HepG2 (cell line): ENCODE measurements around the gene L3MBTL4. TPM values are rescaled to one million over a fixed set of nuclear protein-coding genes. Genes with fewer than 3 reads are reported as not detected.
A peak's percentile ranks its signal among the peaks of the same experiment; 100 is the strongest.

Source experiments
- ARID2 ChIP-seq: sonication (generic); formaldehyde crosslinking; IDR thresholded peaks from 2 replicates; pipeline ENCODE4 v1.8.1; 2022; ENCODE audit warnings: mild to moderate bottlenecking, missing genetic modification reagents, borderline replicate concordance
- CBX5 ChIP-seq: sonication (generic); formaldehyde crosslinking; IDR thresholded peaks from 2 replicates; pipeline ENCODE4 v1.4.0; 2020; ENCODE audit warnings: missing genetic modification reagents, borderline replicate concordance
- EZH2 ChIP-seq: conservative IDR thresholded peaks from 2 replicates; pipeline ENCODE4 v1.6.1; 2012; ENCODE audit warnings: mild to moderate bottlenecking, low read depth, low read length, moderate library complexity
- GATAD2A ChIP-seq: IDR thresholded peaks from 2 replicates; pipeline ENCODE4 v1.6.1; 2016
- HNF1A ChIP-seq, 2 experiments: sonication (generic) in 1 of 2; formaldehyde crosslinking in 1 of 2; IDR thresholded peaks; 2 replicates each; pipeline versions ENCODE4 v1.4.0 to v1.6.1; 2016 to 2020; ENCODE audit warnings: borderline replicate concordance in 1 of 2, low read depth in 1 of 2, mild to moderate bottlenecking in 1 of 2, missing genetic modification reagents in 1 of 2
- MTA1 ChIP-seq: sonication (generic); formaldehyde crosslinking; IDR thresholded peaks from 2 replicates; pipeline ENCODE4 v1.4.0; 2020; ENCODE audit warnings: missing genetic modification reagents, mild to moderate bottlenecking, borderline replicate concordance
- REST ChIP-seq, 2 experiments: IDR thresholded peaks; 2 replicates each; pipeline ENCODE4 v1.6.1; 2011 to 2012; ENCODE audit warnings: low read length in 2 of 2, borderline replicate concordance in 1 of 2, low read depth in 1 of 2, mild to moderate bottlenecking in 1 of 2, moderate library complexity in 1 of 2
- SNAPC4 ChIP-seq: sonication (generic); formaldehyde crosslinking; IDR thresholded peaks from 2 replicates; pipeline ENCODE4 v1.4.0; 2020; ENCODE audit warnings: mild to moderate bottlenecking, missing genetic modification reagents
- TGIF2 ChIP-seq: IDR thresholded peaks from 2 replicates; pipeline ENCODE4 v1.6.1; 2016; ENCODE audit warnings: control low read depth, missing compliant biosample characterization
- TSC22D2 ChIP-seq: sonication (generic); formaldehyde crosslinking; IDR thresholded peaks from 2 replicates; pipeline ENCODE4 v1.5.1; 2020; ENCODE audit warnings: missing genetic modification reagents, mild to moderate bottlenecking, borderline replicate concordance
- ZNF138 ChIP-seq: sonication (generic); formaldehyde crosslinking; IDR thresholded peaks from 2 replicates; pipeline ENCODE4 v1.5.0; 2020; ENCODE audit warnings: mild to moderate bottlenecking, low read depth, missing genetic modification reagents
- ZNF513 ChIP-seq: sonication (generic); formaldehyde crosslinking; conservative IDR thresholded peaks from 2 replicates; pipeline ENCODE4 v1.5.0; 2020; ENCODE audit warnings: missing genetic modification reagents
- ZNF577 ChIP-seq: sonication (generic); formaldehyde crosslinking; IDR thresholded peaks from 2 replicates; pipeline ENCODE4 v1.4.0; 2020; ENCODE audit warnings: mild to moderate bottlenecking, low read depth, missing genetic modification reagents, borderline replicate concordance
- polyA plus RNA-seq, 8 experiments: library from polyadenylated mRNA; depleted of rRNA in 3 of 8; stranded (reverse) in 7 of 8; unstranded in 1 of 8; fragments of >200 nt; fragmentation: Illumina TruSeq in 4 of 8; extraction: Trizol in 4 of 8; gene quantifications; 2 replicates each; pipeline versions ENCODE4 v1.2.1 to v1.2.3, GENCODE V29; 2011 to 2016; ENCODE audit warnings: low read depth in 4 of 8, missing spikeins in 1 of 8, mixed read lengths in 1 of 8; ENCODE audit not compliant: insufficient read depth in 1 of 8
- total RNA-seq, 5 experiments: library from RNA; depleted of rRNA; stranded (reverse); fragments of >200 nt; fragmentation: Illumina TruSeq; extraction: Trizol; gene quantifications; 2 replicates each; pipeline ENCODE4 v1.2.3, GENCODE V29; 2016; ENCODE audit warnings: low read depth in 1 of 5

The L3MBTL4 gene
- total and polyA plus RNA-seq, 2 of the 13 experiments (the other 11 are each of a cell fraction or from before 2014, with no cell fraction given) = 10.8 to 13.3 TPM

- TF ChIP-seq SNAPC4 (CRISPR knock-in tag) = peak; percentile 54; the same call in 1 of the 2 replicates
- TF ChIP-seq ZNF577 (CRISPR knock-in tag) = no peak
- TF ChIP-seq ARID2 (CRISPR knock-in tag) = no peak
- no peak for TF ChIP-seq TSC22D2 (CRISPR knock-in tag)
- no peak for TF ChIP-seq ZNF138 (CRISPR knock-in tag)
- TF ChIP-seq ZNF513 (CRISPR knock-in tag) = no peak
- TF ChIP-seq TGIF2 (CRISPR knock-in tag) = no peak
- TF ChIP-seq CBX5 = no peak
- TF ChIP-seq GATAD2A (CRISPR knock-in tag) = peak; percentile 93
- no peak; the same call in 1 of the 2 replicates for TF ChIP-seq MTA1 (CRISPR knock-in tag)
- TF ChIP-seq REST (IDR thresholded peaks at IDR 0.05; ENCODE audit: borderline replicate concordance in 1 of 2, low read depth in 1 of 2, low read length in 2 of 2) = no peak
- TF ChIP-seq EZH2 = no peak
- TF ChIP-seq HNF1A (IDR thresholded peaks at IDR 0.05; ENCODE audit: low read depth) = peak; percentile 55
- peak; percentile 45; the same call in 1 of the 2 replicates for TF ChIP-seq HNF1A (CRISPR knock-in tag; IDR thresholded peaks at IDR 0.05; ENCODE audit: borderline replicate concordance)
Observed at GRCh38 chr18:6370886-6371635, 43.6 kb downstream of the L3MBTL4 start (continued).
